ENCODE data around the gene FILIP1L. TPM values are rescaled to one million over a fixed set of nuclear protein-coding genes. Genes with fewer than 3 reads are reported as not detected.

The FILIP1L gene
- total and polyA plus RNA-seq, 2 donors (not counting 1 experiment from before 2014, with no cell fraction given), result 0.32 to 0.48 TPM

DNA sequence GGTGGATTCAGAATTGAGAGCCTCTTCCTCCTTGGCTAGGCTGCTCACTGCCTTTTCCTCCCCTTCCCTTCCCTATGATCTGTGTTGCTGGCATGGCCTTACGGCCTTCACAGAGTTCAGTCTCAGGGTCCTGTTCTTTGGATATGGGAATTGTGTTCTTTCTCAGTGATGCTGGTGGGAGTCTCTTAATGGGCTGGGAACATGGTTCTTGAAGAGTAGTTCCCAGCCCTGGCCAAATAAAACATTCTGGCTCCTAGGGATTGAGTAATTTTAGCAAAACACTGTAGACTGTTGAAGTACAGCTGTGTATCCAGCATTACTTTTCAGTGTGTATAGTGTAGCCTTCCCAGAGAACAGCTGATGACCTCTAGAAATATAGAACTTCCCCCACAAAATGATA is 22.6 kb upstream of the FILIP1L start:
- no peaks in the 10 kb centered on the region for H3K79me2 ChIP-seq (ENCODE audit: control insufficient read depth, insufficient read depth, low read length)
- H3K36me3 ChIP-seq (replicated peaks in 1 of 2; ENCODE audit: control extremely low read depth in 1 of 2, control insufficient read depth in 1 of 2, extremely low read depth in 1 of 2, insufficient read depth in 2 of 2, low read length in 1 of 2), result no peaks in the 10 kb centered on the region
- no peaks in the 10 kb centered on the region for H3K9me3 ChIP-seq (ENCODE audit: control extremely low read depth in 1 of 3, control insufficient read depth in 2 of 3, insufficient read depth in 1 of 3, low read length in 2 of 3)
- DNase-seq, result no peak
- WGBS (ENCODE audit: insufficient coverage), result no CpG with 5 or more reads among the region's 1 CpG
- H3K4me1 ChIP-seq (ENCODE audit: control insufficient read depth in 2 of 2, insufficient read depth in 2 of 2, low read length in 2 of 2), result no peaks in the 10 kb centered on the region
- no peak overlapping the region for H3K4me3 ChIP-seq (ENCODE audit: control extremely low read depth in 1 of 5, extremely low read depth in 1 of 5, insufficient read depth in 1 of 5, low read depth in 2 of 5, low read length in 4 of 5)
- ChIA-PET POLR2A (no interaction called here), CTCF (interaction anchor here (0.7 kb wide), 1 partner anchor 298 kb away, joined by 3 read pairs; no protein-coding TSS in a partner anchor)
- H3K4me2 ChIP-seq (replicated peaks; ENCODE audit: low read depth, low read length, poor library complexity, severe bottlenecking), result no peak overlapping the region
- H3K27ac ChIP-seq (ENCODE audit: low read length in 2 of 2), result no peak overlapping the region
- no peak for ATAC-seq (ENCODE audit: low read depth)
- no peaks in the 10 kb centered on the region for H3K4me1 Mint-ChIP-seq
- intact Hi-C loops (cut with micrococcal nuclease), result no loop called here
- H2AFZ ChIP-seq (ENCODE audit: insufficient read depth, low read depth, low read length, poor library complexity, severe bottlenecking), result no peak overlapping the region
- no peak overlapping the region for H3K9ac ChIP-seq (ENCODE audit: low read length)
- H3K9me3 Mint-ChIP-seq (ENCODE audit: insufficient read depth), result no peaks in the 10 kb centered on the region
- H3K27me3 ChIP-seq (replicated peaks in 1 of 4; ENCODE audit: control extremely low read depth in 1 of 4, control insufficient read depth in 3 of 4, insufficient read depth in 4 of 4, low read length in 3 of 4), result no peaks in the 10 kb centered on the region
- no peak for TF ChIP-seq EZH2 (IDR thresholded peaks at IDR 0.05; ENCODE audit: borderline replicate concordance, insufficient read depth, low read depth, low read length, poor library complexity, severe bottlenecking)
- TF ChIP-seq, protein P1, sequence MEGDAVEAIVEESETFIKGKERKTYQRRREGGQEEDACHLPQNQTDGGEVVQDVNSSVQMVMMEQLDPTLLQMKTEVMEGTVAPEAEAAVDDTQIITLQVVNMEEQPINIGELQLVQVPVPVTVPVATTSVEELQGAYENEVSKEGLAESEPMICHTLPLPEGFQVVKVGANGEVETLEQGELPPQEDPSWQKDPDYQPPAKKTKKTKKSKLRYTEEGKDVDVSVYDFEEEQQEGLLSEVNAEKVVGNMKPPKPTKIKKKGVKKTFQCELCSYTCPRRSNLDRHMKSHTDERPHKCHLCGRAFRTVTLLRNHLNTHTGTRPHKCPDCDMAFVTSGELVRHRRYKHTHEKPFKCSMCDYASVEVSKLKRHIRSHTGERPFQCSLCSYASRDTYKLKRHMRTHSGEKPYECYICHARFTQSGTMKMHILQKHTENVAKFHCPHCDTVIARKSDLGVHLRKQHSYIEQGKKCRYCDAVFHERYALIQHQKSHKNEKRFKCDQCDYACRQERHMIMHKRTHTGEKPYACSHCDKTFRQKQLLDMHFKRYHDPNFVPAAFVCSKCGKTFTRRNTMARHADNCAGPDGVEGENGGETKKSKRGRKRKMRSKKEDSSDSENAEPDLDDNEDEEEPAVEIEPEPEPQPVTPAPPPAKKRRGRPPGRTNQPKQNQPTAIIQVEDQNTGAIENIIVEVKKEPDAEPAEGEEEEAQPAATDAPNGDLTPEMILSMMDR (IDR thresholded peaks at IDR 0.05), result no peak
- H3K27me3 Mint-ChIP-seq, result no peaks in the 10 kb centered on the region
- H3K4me3 Mint-ChIP-seq, result no peak overlapping the region
- no peak overlapping the region for H3K27ac Mint-ChIP-seq
- no peaks in the 10 kb centered on the region for H4K20me1 ChIP-seq (ENCODE audit: control insufficient read depth, insufficient read depth, low read length, poor library complexity, severe bottlenecking)

DNA sequence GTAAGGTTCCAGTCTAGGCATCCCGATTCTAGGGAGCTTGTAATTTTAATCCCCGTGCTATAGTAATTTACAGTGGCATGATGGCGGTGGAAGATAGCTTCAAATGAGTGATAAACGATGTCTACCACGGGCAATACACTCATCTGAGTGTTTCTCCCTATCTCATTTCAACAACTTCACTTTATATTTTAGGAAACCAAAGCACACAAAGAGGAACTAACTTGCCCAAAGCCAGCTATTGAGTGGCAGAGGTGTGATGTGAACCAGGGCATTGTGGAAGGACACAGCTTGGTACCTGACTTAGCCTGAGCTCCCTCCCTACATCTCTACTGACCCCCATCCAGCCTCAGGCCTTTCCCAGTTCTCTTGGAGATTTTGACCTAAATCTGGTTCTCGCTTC is 16.9 kb upstream of the FILIP1L start:
- Histone ChIP-seq H3K27ac (ENCODE audit: low read length in 2 of 2) (no peak overlapping the region), H2AFZ (ENCODE audit: insufficient read depth, low read depth, low read length, poor library complexity, severe bottlenecking) (no peak overlapping the region), H4K20me1 (ENCODE audit: control insufficient read depth, insufficient read depth, low read length, poor library complexity, severe bottlenecking) (no peaks in the 10 kb centered on the region), H3K4me1 (ENCODE audit: control insufficient read depth in 2 of 2, insufficient read depth in 2 of 2, low read length in 2 of 2) (no peaks in the 10 kb centered on the region), H3K9ac (ENCODE audit: low read length) (no peak overlapping the region), H3K9me3 (ENCODE audit: control extremely low read depth in 1 of 3, control insufficient read depth in 2 of 3, insufficient read depth in 1 of 3, low read length in 2 of 3) (no peaks in the 10 kb centered on the region), H3K79me2 (ENCODE audit: control insufficient read depth, insufficient read depth, low read length) (no peaks in the 10 kb centered on the region), H3K36me3 (replicated peaks in 1 of 2; ENCODE audit: control extremely low read depth in 1 of 2, control insufficient read depth in 1 of 2, extremely low read depth in 1 of 2, insufficient read depth in 2 of 2, low read length in 1 of 2) (no peaks in the 10 kb centered on the region), H3K4me3 (ENCODE audit: control extremely low read depth in 1 of 5, extremely low read depth in 1 of 5, insufficient read depth in 1 of 5, low read depth in 2 of 5, low read length in 4 of 5) (no peak overlapping the region), H3K4me2 (replicated peaks; ENCODE audit: low read depth, low read length, poor library complexity, severe bottlenecking) (no peak overlapping the region), H3K27me3 (replicated peaks in 1 of 4; ENCODE audit: control extremely low read depth in 1 of 4, control insufficient read depth in 3 of 4, insufficient read depth in 4 of 4, low read length in 3 of 4) (no peaks in the 10 kb centered on the region)
- Mint-ChIP-seq H3K9me3 (ENCODE audit: insufficient read depth) (no peaks in the 10 kb centered on the region), H3K4me3 (no peak overlapping the region), H3K27ac (no peak overlapping the region), H3K4me1 (no peaks in the 10 kb centered on the region), H3K27me3 (no peaks in the 10 kb centered on the region)
- no peak for ATAC-seq (ENCODE audit: low read depth)
- WGBS (ENCODE audit: insufficient coverage), result no CpG with 5 or more reads among the region's 6 CpGs
- POLR2A ChIA-PET, result no interaction called here
- intact Hi-C loops (cut with micrococcal nuclease), result no loop called here
- DNase-seq, result no peak
- TF ChIP-seq, protein P1 (IDR thresholded peaks at IDR 0.05), result no peak
- TF ChIP-seq EZH2 (IDR thresholded peaks at IDR 0.05; ENCODE audit: borderline replicate concordance, insufficient read depth, low read depth, low read length, poor library complexity, severe bottlenecking), result no peak
- CTCF ChIA-PET, result interaction anchor here (0.7 kb wide), 1 partner anchor 123 kb away, joined by 3 read pairs; no protein-coding TSS in a partner anchor

Data from B cell (primary cell).